T-helper 1 cell treated with Interleukin-12 subunit alpha and Interleukin-12 subunit beta and Interleukin-4 antibody, amounts not matched to agents 30 ng/mL and 1 ng/mL, for 36 hours (primary cell): ENCODE data around the gene COX7A2. TPM values are rescaled to one million over a fixed set of nuclear protein-coding genes. Genes with fewer than 3 reads are reported as not detected.

Experiments used
- intact Hi-C: fragments of 100-400 bp; cut with micrococcal nuclease; formaldehyde crosslinking; loops from one replicate; pipeline ENCODE4 v1.15.1; 2024
- total RNA-seq: library from RNA; stranded (reverse); gene quantifications from 2 replicates; pipeline ENCODE4 v1.2.3, GENCODE V29; 2022

Gene COX7A2
- total RNA-seq, 1 donor from 2014 or later: 440 TPM

DNA sequence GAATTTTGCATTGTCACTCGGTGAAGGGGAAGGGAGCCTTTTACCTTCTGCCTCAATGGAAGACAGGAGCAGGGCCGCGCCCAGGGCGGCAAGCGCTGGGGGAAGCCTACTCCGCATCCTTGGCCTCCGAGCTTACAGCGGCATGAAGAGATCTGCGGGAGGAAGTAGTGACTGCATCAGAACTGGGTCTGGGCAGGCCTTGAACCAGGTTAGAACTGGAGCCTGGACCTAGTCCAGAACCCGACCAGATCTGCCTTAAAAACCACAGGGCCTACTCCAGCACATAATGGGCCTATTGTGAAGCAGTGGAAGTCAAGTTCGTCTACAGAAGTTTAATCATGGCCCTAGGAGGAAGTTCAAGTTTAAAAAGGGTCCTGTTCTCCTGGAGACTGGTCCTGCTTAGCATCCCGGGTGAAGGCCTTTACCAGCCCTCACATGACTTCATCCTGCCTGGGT lies 40.9 kb downstream of the COX7A2 start:
- intact Hi-C loops: loop anchor here (5.0 to 10.0 kb wide), 2 partner anchors 115 to 1678 kb away; partner anchors contain the start of gene EEF1A1

DNA sequence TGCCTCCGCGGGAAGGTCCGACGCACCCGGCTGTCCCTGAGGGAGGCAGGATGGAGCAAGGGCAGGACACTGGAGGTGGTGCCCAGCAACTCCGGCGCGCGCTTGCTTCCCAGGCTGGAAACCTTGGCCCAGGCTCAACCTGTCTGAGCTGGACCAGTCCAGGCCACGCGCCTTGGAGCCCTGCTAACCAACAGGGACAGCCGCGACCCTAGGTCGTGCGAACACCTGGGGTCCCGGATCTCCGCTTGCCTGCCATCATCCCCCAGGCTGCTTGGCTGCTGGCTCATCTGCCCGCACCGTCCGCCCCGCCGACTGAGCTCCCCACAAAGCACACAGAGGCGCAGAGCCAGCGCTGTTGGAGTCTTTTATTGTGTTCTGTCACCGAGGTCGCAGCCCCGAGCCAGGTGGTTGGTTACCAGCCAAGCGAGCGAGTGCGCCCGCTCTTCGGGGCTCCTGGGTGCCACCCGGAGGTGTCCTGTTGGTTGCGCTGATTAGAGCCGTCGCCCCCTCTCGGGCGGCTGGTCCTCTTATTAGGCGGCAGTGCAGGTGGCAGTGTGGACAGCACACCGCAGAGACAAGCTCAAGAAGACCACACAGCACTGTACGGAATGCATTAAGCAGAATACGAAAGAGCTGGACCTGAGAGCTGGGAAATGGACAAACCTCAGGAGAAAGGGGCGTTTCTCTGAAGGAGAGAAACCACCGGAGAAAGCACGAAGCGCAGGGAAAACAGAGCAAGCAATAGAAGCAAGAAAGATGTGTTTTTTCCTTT lies 41.5 kb downstream of the COX7A2 start:
- intact Hi-C loops: loop anchor here (5.0 to 10.0 kb wide), 2 partner anchors 115 to 1677 kb away; partner anchors contain the start of gene EEF1A1

DNA sequence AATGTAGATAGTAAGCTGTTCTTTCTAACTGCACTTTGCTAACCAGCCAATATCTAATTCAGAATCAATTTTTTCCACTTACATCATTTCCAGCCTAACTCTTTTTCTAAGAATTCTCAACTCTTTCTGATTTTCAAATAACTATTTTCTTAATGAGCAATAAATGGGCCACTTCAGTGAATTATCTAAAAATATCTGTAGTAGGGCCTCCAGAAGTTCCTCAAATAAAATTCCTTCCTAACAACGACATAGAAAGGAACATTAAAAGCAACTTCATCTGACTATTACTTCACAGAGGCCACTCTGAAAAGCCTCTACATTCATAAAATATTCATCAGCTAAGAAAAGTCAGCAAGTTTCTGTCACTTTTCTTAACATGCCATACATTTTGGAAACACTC lies 42.6 kb downstream of the COX7A2 start:
- intact Hi-C loops: loop anchor here (5.0 to 10.0 kb wide), 2 partner anchors 114 to 1676 kb away; partner anchors contain the start of gene EEF1A1

DNA sequence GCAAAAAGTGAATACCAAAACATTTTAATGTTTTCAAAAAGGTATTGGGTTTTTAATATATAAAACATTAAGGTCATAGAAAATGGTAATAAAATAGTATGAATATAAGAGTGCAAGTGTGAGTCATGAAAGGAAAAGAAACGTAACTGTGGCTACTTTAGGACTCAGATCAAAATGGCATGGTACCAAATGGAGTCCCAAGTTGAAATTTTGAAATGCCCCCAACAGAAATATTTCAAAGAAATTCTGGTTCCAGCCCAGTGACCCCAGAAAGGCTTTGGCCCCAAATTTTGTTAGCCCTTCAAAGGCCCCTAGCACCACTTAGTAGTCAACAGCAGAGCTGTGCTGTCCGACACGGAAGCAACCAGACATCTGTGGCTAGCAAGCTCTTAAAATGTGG lies 43.7 kb downstream of the COX7A2 start:
- intact Hi-C loops: loop anchor here (5.0 to 10.0 kb wide), 2 partner anchors 113 to 1675 kb away; partner anchors contain the start of gene EEF1A1

DNA sequence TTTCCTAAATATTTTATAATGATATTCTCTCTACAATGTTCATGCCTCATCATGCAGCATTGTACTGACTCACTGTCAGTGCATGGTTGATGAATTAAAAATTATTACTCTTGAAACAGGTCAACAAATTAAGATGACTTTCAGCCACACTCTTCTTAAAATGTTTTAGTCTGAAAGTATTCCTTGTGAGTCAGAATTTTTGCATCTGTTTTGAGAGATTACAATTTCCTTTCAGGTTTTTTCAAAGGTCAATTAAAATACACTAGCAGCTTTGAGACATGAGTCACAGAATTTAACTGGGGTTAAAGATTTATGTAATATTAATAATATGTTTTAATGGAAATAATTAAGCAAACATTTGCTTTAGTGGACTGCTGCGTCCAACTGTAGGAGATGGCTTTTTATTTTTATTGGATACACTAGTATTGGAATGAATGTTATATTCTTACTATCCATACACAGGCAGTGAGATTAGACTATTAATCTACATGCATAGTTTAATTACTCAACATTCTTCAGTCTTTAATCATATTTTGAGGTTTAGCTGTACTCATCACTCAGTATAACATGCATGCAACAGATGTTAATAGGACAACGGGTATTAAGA lies 47.4 kb downstream of the COX7A2 start:
- intact Hi-C loops: no loop called here

DNA sequence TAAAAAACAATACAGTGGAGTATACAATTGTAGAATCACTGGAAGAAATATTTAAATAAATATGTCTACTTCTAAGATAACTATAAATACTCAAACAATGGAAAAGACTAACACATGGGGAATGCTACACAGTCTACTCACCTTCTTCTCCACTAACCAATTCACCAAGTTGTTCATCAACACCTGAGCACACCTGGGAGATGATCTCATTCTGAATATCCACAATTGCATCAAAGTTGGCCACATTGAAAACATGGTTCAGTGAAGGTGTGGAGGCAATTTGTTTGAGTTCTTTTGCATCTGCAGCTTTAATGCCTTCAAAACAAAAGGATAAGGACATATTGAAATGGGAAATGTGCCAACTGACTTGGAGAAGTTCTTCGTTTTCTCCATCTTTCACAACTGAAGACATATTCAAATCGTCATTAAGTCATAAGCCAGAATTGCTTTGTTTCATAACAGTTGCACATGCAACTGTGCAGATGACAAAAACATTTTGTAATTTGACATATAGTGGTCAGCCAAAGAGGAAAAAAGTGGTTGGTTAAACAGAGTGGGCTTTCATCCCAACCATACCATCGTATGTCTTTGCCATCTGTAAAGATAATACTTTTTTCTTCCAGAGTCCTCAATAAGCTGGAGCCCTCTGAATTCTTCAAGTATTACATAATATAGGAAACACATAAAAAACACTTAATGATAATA lies 55.2 kb downstream of the COX7A2 start:
- intact Hi-C loops: no loop called here

Other genes starting within 250 kb of the COX7A2 start
- gene COL12A1, start 37.7 kb downstream of the COX7A2 start, total RNA-seq: not detected in 2 replicates
- 112 and 117 TPM in 2 replicates for gene TMEM30A, start 41.0 kb upstream of the COX7A2 start, total RNA-seq
- not detected in 2 replicates for gene FILIP1, start 250.0 kb upstream of the COX7A2 start, total RNA-seq